Stimulated activated CD4-positive, alpha-beta T cell treated with anti-CD3 and anti-CD28 coated beads, Interleukin-1b, Interleukin-23, amount 100 ng/mL, for 48 hours (primary cell): ENCODE results near the gene RNASEL.
"Not testable (repeated sequence)": the region's sequence is repeated elsewhere in the genome, so short reads cannot be mapped to it uniquely, and the experiment has no call there.

Source experiments
- DNase-seq: peaks from one replicate; pipeline ENCODE4 v3.0.0-alpha.2; 2020

The RNASEL gene

DNA sequence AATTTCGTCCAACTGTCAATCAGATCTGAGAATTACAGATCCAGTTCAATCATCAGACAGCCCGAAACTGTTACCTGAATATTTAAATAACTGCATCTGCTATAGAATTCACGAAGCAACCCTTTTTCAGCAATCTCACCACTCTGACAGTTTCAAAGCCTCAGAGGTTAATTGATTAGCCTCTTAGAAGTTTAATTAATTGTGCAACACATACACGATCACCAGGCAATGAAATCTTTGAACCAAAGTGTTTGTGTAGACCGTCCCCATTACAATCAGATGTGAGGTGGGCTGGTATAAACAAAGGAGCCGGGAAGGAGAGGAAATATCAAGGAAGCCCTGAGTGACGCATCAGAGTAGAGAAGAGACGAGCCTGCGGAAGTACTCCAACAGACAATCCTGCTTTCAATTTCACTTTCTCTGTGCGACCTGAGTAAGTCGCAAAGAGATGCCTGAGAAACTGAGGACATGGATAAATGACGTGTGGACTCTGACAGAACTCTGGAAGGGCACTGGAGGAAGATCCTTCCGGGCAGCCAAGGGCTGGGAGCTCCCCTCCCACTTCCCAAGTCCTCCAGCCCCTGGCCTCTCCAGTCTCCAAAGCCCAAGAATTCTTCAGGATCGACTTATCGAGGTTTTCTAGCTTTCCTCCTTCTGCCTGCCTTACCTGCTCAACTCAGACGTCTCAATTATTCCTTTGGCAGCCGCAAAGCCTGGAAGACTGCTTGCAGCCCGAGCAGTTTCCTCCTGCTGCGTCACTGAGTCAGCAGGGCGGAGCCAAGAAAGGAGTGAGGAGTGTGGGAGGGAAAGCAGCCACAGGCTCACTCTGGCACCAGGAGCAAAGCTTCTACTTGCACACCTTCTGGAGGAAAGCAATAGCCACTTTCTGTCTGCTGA is at the start of gene RNASEL:
Gene RNASEL, minus strand, starts transcription at position 757 of the 897 bp plus-strand sequence. CDS start 2,450 bp downstream, outside the sequence.
- DNase-seq = peak; percentile 52

GRCh38 chr1:182637769-182638168 is 48.7 kb upstream of the RNASEL start:
- DNase-seq = no peak

DNA sequence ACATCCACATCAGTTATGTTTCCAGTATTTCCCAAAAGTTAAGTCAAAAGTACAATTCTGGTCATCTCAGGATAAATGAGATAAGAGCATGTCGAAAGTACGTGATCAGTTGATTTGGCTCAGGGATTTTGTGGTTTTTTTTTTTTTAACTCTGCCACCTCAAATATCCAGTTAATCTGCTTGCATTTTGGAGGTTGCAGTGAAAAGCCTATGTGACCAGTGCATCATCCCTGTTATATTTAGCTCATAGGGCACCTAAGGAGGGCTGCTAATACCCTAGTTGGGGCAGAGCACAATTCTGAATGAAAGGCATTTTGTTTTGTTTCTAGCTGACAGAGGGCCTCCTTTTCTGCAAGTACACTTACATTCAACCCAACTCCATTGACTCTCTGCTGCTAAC is 46.8 kb upstream of the RNASEL start:
- no peak for DNase-seq

DNA sequence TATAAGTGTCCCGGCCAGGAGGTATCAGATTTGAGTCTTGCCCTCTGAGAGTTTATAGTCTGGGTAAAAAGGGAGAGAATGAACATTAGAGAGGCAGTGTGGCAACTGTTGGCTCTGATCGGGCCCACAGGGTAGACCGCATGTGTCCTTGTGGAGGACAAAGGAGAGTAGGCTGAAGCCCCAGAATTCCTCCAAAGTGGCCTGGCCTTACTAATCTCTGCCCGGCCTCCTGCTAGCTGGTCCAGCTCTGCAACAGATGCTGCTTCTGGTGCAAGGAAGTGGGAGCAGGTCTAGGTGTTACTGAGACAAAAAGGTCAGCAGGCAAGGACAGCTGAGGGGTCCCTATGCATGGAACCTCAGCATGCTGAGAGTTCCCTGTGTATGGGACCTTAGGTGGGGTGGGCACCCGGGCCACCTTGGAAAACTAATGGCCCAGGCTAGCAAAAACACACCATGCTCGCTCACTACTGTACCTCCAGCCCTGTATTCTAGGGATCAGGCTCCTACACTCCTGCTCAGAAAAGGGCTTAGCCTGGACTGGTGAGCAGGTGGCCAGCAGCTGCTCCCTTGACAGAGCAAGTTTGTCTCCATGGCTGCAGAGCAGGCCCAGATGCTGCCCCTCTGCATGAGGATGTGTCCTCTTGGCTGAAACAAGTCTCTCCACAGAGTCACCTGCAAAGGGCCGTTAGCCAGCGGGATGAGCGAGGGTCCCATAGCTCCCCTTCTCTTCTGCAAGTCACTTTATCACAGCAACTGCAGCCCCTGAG is 45.4 kb upstream of the RNASEL start:
- DNase-seq = no peak

- no peak for DNase-seq
Measured at GRCh38 chr1:182633657-182634281, 44.7 kb upstream of the RNASEL start.

DNA sequence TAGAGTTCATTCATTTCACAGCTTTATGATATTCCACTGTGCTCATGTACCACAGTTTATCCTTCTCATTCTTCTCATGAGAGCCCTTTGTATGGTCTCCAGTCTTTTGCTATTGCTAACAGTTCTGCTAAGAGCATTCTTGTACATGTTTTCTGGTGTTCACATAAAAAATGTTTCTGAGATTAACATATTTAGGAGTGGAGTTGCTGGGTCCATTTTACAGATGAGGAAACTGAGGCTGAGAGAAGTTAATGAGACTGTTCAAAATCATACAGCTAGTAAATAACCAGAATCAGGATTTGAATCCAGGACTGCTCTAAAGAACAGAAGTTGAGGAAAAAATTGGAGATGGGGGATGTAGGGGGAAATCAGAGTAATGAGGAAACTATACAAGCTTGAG is 44.0 kb upstream of the RNASEL start:
- DNase-seq = no peak

GRCh38 chr1:182632441-182632857 is 43.4 kb upstream of the RNASEL start:
- not testable (repeated sequence) for DNase-seq

DNA sequence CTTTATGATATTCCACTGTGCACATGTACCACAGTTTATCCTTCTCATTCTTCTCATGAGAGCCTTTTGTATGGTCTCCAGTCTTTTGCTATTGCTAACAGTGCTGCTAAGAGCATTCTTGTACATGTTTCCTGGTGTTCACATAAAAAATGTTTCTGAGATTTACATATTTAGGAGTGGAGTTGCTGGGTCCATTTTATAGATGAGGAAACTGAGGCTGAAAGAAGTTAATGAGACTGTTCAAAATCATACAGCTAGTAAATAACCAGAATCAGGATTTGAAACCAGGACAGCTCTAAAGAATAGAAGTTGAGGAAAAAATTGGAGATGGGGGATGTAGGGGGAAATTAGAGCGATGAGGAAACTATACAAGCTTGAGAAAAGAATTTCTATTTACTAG is 42.9 kb upstream of the RNASEL start:
- DNase-seq = no peak

- DNase-seq = no peak
Measured at GRCh38 chr1:182631053-182631677, 42.1 kb upstream of the RNASEL start.

DNA sequence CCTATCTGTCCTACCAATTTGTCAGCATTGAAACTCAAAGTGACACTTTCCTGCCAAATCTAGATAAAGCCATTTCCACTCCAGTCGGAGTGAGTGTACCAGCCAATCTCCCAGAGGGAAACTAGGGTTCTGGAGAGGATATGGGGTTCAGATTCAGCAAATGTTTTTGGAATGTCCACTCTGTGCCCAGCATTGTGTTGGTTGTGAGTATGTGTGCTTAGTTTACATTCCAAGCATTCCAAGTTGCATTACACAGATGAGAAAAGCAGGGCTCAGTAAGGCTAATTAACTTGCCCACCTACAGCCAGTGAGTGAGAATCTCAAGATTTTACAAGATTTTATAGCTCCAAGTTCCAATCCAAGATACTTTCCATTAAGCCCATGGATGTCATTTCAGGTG is 41.5 kb upstream of the RNASEL start:
- no peak for DNase-seq

DNA sequence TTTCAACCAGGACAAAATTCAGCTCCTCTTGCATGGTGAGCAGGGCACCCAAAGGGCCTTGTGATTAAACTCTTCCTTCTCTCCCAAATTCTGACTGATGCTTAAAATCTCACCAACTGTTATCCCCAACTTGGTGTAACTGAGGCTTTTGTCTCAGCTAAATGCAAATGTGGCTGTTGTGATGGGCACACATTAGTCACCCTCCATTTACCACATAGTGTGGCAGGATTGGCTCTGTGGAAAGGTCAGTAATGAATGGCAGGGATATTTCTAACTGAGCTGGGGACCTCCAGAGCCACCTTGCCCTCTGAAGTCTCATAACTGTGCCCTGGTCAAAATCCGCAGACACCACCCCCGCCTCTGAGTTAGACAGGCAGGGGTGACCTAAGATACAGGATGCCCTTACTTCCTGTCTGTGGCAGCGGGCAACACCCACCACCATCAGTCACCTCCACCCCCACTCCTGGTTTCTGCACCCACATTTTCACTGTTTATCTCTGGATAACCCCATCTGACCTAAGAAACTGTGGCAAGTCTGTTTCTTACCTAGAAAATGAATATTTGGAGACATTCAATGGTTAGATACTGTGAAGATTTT is 40.5 kb upstream of the RNASEL start:
- peak; percentile 71 for DNase-seq

- DNase-seq = no peak
Measured at GRCh38 chr1:182629080-182629479, 40.0 kb upstream of the RNASEL start.

DNA sequence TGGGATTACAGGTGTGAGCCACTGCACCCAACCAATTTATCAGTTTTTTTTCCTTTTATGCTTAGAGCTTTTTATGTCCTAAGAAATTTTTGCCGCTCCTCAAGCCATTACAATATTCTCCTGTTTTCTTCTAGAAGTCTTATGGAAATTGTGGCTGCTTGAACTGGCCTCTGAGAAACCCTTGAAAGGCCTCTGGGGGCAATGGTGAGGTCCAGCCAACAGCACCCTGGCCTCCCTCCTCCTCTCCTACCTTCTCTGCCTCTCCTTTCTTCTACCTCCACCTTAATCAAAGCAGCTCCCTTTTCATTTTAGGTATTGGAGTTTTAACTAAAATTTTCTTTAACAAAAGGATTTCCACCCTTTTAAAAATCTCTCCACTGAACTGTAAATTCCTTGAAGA is 39.6 kb upstream of the RNASEL start:
- DNase-seq = no peak

DNA sequence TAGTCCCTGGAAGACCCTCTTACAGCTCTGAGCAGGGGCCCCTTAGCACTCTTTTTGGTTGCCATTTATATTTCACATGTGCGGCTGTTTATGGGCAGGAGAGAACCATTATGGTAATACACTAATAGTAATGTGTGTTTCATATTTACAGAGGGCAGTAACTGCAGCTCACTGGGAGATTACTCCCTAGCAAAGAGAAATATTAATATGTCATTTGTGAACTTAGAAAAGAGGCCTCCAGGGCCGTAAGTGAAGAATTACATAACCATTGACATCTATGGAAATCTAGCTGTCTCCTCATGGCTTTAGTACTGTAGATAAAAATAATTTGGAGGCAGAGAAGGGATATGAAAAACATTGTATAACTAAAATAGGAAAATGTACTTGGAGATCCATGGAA is 38.6 kb upstream of the RNASEL start:
- no peak for DNase-seq

DNA sequence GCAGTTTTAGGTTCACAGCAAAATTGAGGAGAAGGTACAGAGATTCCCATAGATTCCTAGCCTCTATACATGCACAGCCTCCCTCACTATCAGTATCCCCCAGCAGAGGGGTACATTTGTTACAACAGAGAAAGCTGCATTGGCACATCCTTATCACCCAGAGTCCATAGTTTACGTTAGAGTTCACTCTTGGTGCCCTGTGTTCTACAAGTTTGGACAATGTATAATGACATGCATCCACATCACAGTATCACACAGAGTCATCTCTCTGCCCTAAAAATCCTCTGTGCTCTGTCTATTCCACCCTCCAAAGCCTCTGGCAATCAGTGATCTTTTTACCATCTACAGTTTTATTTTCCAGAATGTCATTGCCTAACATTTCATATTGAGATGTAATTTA is 37.5 kb upstream of the RNASEL start:
- no peak for DNase-seq

GRCh38 chr1:182625719-182626504 is 36.9 kb upstream of the RNASEL start:
- DNase-seq = no peak

GRCh38 chr1:182625024-182625423 is 36.0 kb upstream of the RNASEL start:
- no peak for DNase-seq

- no peak for DNase-seq
Measured at GRCh38 chr1:182624577-182624976, 35.5 kb upstream of the RNASEL start.

DNA sequence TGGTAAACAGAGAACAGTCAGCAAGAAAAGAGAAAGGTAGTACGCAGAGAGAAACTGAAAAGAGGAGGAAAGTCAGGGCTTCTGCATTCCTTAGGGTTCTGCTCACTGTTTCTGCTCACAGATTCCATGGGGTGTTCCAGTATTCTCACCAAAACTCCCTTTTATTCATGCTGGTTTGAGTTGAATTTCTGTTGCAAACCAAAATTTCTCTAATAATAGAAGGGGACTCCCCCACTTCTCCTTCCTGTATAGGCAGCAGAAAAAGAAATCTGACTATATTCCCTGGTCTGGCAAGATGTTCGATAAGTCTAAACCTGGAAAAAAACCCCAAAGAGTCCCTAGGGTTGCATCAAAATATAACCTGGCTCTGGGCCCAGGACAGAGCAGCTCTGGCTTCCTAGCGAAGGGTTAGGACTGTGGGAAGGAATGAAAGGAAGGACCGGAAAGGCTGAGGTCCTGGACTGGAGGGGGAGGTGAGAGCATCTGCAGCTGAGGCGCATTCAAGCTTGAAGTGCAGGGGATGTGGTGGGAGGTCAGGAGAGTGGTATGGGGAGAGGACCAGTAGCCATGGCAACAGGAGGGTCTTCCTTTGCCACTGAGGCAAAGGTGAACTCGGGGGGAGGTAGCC is 34.0 kb upstream of the RNASEL start:
- no peak for DNase-seq

DNA sequence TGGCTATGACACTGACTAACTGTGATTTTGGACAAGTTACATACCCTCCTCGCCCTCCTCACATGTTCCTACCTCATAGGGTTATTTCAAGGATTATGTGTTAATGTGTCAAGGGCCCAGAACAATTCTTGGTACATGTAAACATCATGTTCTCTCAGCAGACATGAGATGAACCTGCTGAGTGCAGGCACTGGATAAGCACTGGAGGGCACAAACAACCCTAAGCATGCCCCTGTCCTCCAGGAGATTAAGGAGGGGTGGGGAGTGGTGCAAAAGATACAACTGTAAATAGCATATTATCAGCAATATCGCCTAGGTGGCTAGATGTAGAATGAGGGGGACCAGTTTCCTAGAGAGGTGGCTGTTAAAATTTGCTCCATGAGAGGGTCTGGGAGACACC is 32.9 kb upstream of the RNASEL start:
- DNase-seq = no peak

GRCh38 chr1:182620924-182621585 is 32.0 kb upstream of the RNASEL start:
- DNase-seq = no peak
